CD14-positive monocyte (primary cell): ENCODE results near the gene SEC24D. TPM values are rescaled to one million over a fixed set of nuclear protein-coding genes. Genes with fewer than 3 reads are reported as not detected.

Experiments
- DNase-seq, 3 donors: peaks; one replicate each; pipeline ENCODE4 v3.0.0-alpha.2; 2011 to 2022
- H2AFZ ChIP-seq: 2 replicates; pipeline ENCODE4 v1.6.0; 2012; ENCODE audit warnings: mild to moderate bottlenecking, low read depth, low read length, inconsistent platforms; ENCODE audit not compliant: insufficient read depth, poor library complexity, severe bottlenecking
- H3K27ac ChIP-seq, 2 donors: 1 replicate in 1 of 2; 2 replicates in 1 of 2; pipeline ENCODE4 v1.5.1; 2012 to 2013; ENCODE audit warnings: low read length in 2 of 2, control low read depth in 1 of 2, inconsistent platforms in 1 of 2, low read depth in 1 of 2, mild to moderate bottlenecking in 1 of 2
- H3K27me3 ChIP-seq, 2 donors: one replicate each; pipeline versions ENCODE4 v1.6.0 to v1.6.1; 2011 to 2013; ENCODE audit warnings: low read length in 2 of 2; ENCODE audit not compliant: control insufficient read depth in 2 of 2, insufficient read depth in 2 of 2
- H3K36me3 ChIP-seq, 2 donors: replicated peaks in 1 of 2; 1 replicate in 1 of 2; 2 replicates in 1 of 2; pipeline versions ENCODE4 v1.5.1 to v1.6.1; 2012 to 2013; ENCODE audit warnings: low read length in 2 of 2, control low read depth in 1 of 2, inconsistent platforms in 1 of 2, mild to moderate bottlenecking in 1 of 2; ENCODE audit not compliant: insufficient read depth in 2 of 2, control insufficient read depth in 1 of 2
- H3K4me1 ChIP-seq, 2 donors: 1 replicate in 1 of 2; 2 replicates in 1 of 2; pipeline versions ENCODE4 v1.5.1 to v1.6.1; 2012 to 2013; ENCODE audit warnings: low read length in 2 of 2, control low read depth in 1 of 2, inconsistent platforms in 1 of 2, mild to moderate bottlenecking in 1 of 2, moderate library complexity in 1 of 2; ENCODE audit not compliant: insufficient read depth in 2 of 2, control insufficient read depth in 1 of 2
- H3K4me2 ChIP-seq: replicated peaks from 2 replicates; pipeline ENCODE3; 2012; ENCODE audit warnings: low read length, moderate library complexity, mild to moderate bottlenecking; ENCODE audit not compliant: poor library complexity, severe bottlenecking; ENCODE audit errors: extremely low read depth
- H3K4me3 ChIP-seq, 3 experiments: fragments of 200-600 bp in 1 of 3; sonication (generic) in 1 of 3; replicated peaks in 1 of 3; 1 replicate in 2 of 3; 2 replicates in 1 of 3; pipeline ENCODE4 v1.5.1; 2011 to 2013; ENCODE audit warnings: low read length in 3 of 3, mild to moderate bottlenecking in 3 of 3, control low read depth in 2 of 3, low read depth in 2 of 3, inconsistent platforms in 1 of 3, moderate library complexity in 1 of 3
- H3K79me2 ChIP-seq: 2 replicates; pipeline ENCODE4 v1.6.0; 2012; ENCODE audit warnings: mild to moderate bottlenecking, control low read depth, inconsistent platforms, low read length, moderate library complexity; ENCODE audit not compliant: insufficient read depth
- H3K9ac ChIP-seq: 2 replicates; pipeline ENCODE4 v1.6.0; 2017; ENCODE audit warnings: low read length, mild to moderate bottlenecking; ENCODE audit not compliant: insufficient read depth, poor library complexity, severe bottlenecking
- H3K9me3 ChIP-seq, 2 donors: replicated peaks in 1 of 2; 1 replicate in 1 of 2; 2 replicates in 1 of 2; pipeline versions ENCODE4 v1.5.1 to v1.6.1; 2012 to 2013; ENCODE audit warnings: low read length in 2 of 2, control low read depth in 1 of 2; ENCODE audit not compliant: control insufficient read depth in 1 of 2, insufficient read depth in 1 of 2
- H4K20me1 ChIP-seq: 2 replicates; pipeline ENCODE4 v1.6.0; 2012; ENCODE audit warnings: mild to moderate bottlenecking, low read length, control low read depth, moderate library complexity; ENCODE audit not compliant: insufficient read depth
- H3K27ac Mint-ChIP-seq, 7 donors: one replicate each; pipeline ENCODE4 v1.8.0; 2020; ENCODE audit warnings: mild to moderate bottlenecking in 7 of 7, mixed read lengths in 7 of 7, moderate library complexity in 6 of 7, inconsistent platforms in 2 of 7
- H3K27me3 Mint-ChIP-seq, 3 donors: one replicate each; pipeline ENCODE4 v1.8.0; 2021 to 2022; ENCODE audit warnings: low read depth in 3 of 3, mild to moderate bottlenecking in 3 of 3, mixed read lengths in 3 of 3, moderate library complexity in 3 of 3, inconsistent platforms in 1 of 3
- H3K36me3 Mint-ChIP-seq, 2 donors: one replicate each; pipeline ENCODE4 v1.8.0; 2020; ENCODE audit warnings: mixed read lengths in 2 of 2, inconsistent platforms in 1 of 2, mild to moderate bottlenecking in 1 of 2
- H3K4me1 Mint-ChIP-seq: one replicate; pipeline ENCODE4 v1.8.0; 2020; ENCODE audit warnings: mild to moderate bottlenecking, mixed read lengths
- H3K4me3 Mint-ChIP-seq, 2 donors: one replicate each; pipeline ENCODE4 v1.8.0; 2020; ENCODE audit warnings: mild to moderate bottlenecking in 2 of 2, mixed read lengths in 2 of 2, moderate library complexity in 1 of 2
- H3K9me3 Mint-ChIP-seq, 7 donors: one replicate each; pipeline ENCODE4 v1.8.0; 2020 to 2022; ENCODE audit warnings: mixed read lengths in 7 of 7, mild to moderate bottlenecking in 6 of 7, moderate library complexity in 6 of 7, inconsistent platforms in 2 of 7
- WGBS: methylation state at CpG from one replicate; pipeline ENCODE4 v1.1.5; 2013; ENCODE audit warnings: missing lambda C conversion rate; ENCODE audit not compliant: insufficient coverage; 5-methylcytosine and 5-hydroxymethylcytosine counted together
- intact Hi-C, 2 donors: fragments of 100-400 bp; cut with micrococcal nuclease; formaldehyde crosslinking; loops; one replicate each; pipeline versions ENCODE4 v1.15.0 to v1.15.1; 2023
- polyA plus RNA-seq, 3 donors: library from polyadenylated mRNA; depleted of rRNA in 1 of 3; unstranded in 2 of 3; stranded (reverse) in 1 of 3; fragments of 300-500 nt in 2 of 3; fragments of >200 nt in 1 of 3; fragmentation: Illumina TruSeq in 2 of 3; gene quantifications; 1 replicate in 2 of 3; 2 replicates in 1 of 3; pipeline ENCODE4 v1.2.3, GENCODE V29; 2012 to 2021
- TF ChIP-seq, protein P1 (sequence below): fragments of 200-600 bp; IDR thresholded peaks from one replicate; pipeline ENCODE4 v1.8.0; 2022; ENCODE audit warnings: antibody characterized with exemption, mild to moderate bottlenecking

SEC24D gene
- polyA plus RNA-seq, 3 donors = 16.8 to 31.3 (median 22.6) TPM

- H3K27ac ChIP-seq = no peak overlapping the region
- no peak overlapping the region for H3K9ac ChIP-seq
- H3K36me3 Mint-ChIP-seq = peaks cover 67 to 74% of the 10 kb centered on the region in 2 donors
- H3K9me3 Mint-ChIP-seq = no peaks in the 10 kb centered on the region
- no peaks in the 10 kb centered on the region for H3K27me3 ChIP-seq
- H3K27ac Mint-ChIP-seq = no peak overlapping the region
- intact Hi-C loops = no loop called here
- H3K4me1 Mint-ChIP-seq = peaks cover 6% of the 10 kb centered on the region
- no peak overlapping the region for H3K4me3 Mint-ChIP-seq
- peaks cover 52 to 93% of the 10 kb centered on the region in 2 donors for H3K36me3 ChIP-seq
- DNase-seq = no peak
- no peak overlapping the region for H3K4me2 ChIP-seq
- H2AFZ ChIP-seq = no peak overlapping the region
- H3K4me3 ChIP-seq = no peak overlapping the region
- WGBS = no CpG with 5 or more reads among the region's 2 CpGs
- H3K4me1 ChIP-seq = no peaks in the 10 kb centered on the region
- no peaks in the 10 kb centered on the region for H4K20me1 ChIP-seq
- no peaks in the 10 kb centered on the region for H3K9me3 ChIP-seq
- no peaks in the 10 kb centered on the region for H3K27me3 Mint-ChIP-seq
- TF ChIP-seq, protein P1, sequence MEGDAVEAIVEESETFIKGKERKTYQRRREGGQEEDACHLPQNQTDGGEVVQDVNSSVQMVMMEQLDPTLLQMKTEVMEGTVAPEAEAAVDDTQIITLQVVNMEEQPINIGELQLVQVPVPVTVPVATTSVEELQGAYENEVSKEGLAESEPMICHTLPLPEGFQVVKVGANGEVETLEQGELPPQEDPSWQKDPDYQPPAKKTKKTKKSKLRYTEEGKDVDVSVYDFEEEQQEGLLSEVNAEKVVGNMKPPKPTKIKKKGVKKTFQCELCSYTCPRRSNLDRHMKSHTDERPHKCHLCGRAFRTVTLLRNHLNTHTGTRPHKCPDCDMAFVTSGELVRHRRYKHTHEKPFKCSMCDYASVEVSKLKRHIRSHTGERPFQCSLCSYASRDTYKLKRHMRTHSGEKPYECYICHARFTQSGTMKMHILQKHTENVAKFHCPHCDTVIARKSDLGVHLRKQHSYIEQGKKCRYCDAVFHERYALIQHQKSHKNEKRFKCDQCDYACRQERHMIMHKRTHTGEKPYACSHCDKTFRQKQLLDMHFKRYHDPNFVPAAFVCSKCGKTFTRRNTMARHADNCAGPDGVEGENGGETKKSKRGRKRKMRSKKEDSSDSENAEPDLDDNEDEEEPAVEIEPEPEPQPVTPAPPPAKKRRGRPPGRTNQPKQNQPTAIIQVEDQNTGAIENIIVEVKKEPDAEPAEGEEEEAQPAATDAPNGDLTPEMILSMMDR = no peak
- H3K79me2 ChIP-seq = no peaks in the 10 kb centered on the region
Measured at GRCh38 chr4:118757761-118758251, 78.1 kb downstream of the SEC24D start.

DNA sequence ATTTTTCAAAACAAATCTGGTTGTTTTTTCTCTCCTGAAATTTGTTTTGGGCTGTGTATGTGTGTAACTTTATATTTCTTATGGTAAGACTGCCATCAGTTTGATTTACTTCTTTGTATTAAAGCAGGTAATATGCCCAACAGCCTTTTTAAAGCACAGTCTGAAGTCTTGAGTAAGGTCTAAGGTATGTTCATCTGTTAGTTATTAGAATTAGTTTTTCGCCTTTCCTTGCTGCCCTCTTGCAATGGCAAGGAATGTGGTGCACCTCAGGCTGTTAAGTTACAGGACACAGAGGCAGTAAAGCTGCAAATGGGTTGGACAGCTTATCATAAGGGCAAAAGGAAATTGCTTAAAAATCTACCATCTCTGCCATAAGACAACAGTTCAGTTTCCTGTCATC, 79.0 kb downstream of the SEC24D start:
- no peak overlapping the region for H3K4me2 ChIP-seq
- no peaks in the 10 kb centered on the region for H3K79me2 ChIP-seq
- Mint-ChIP-seq H3K4me3 (no peak overlapping the region), H3K27me3 (no peaks in the 10 kb centered on the region), H3K4me1 (peaks cover 6% of the 10 kb centered on the region), H3K9me3 (no peaks in the 10 kb centered on the region), H3K36me3 (peaks cover 71 to 76% of the 10 kb centered on the region in 2 donors), H3K27ac (no peak overlapping the region)
- H3K27ac ChIP-seq = no peak overlapping the region
- WGBS = no CpG with 5 or more reads among the region's 1 CpG
- H3K9me3 ChIP-seq = no peaks in the 10 kb centered on the region
- H2AFZ ChIP-seq = no peak overlapping the region
- no peaks in the 10 kb centered on the region for H4K20me1 ChIP-seq
- intact Hi-C loops = no loop called here
- H3K4me1 ChIP-seq = no peaks in the 10 kb centered on the region
- no peak overlapping the region for H3K9ac ChIP-seq
- H3K36me3 ChIP-seq = peaks cover 56 to 93% of the 10 kb centered on the region in 2 donors
- TF ChIP-seq, protein P1 = no peak
- no peak overlapping the region for H3K4me3 ChIP-seq
- H3K27me3 ChIP-seq = no peaks in the 10 kb centered on the region
- no peak for DNase-seq
